HCT116 (cell line): ENCODE data around the gene LPAR1. TPM values are rescaled to one million over a fixed set of nuclear protein-coding genes. Genes with fewer than 3 reads are reported as not detected.

Experiments
- ATAC-seq: fragments of 200-7000 bp; cut with Tn5 transposase; 2 replicates; pipeline ENCODE4 v1.9.1; 2020; ENCODE audit warnings: mild to moderate bottlenecking, moderate library complexity
- BruUV-seq: library from RNA; stranded (reverse); fragments of 400-500 nt; replicated peaks from 2 replicates; lab custom pipeline; 2021; lab: Mats Ljungman, UMichigan
- CTCF ChIA-PET: fragments of 300-600 bp; sonication (Branson Sonifier 250); formaldehyde crosslinking; loops from one replicate; lab custom pipeline; 2021; ENCODE audit warnings: antibody characterized with exemption; lab: Charles Lee
- POLR2A ChIA-PET: fragments of 300-600, 350-600 bp; sonication (Branson Sonifier 250); formaldehyde crosslinking; loops from one replicate; lab custom pipeline; 2021; ENCODE audit warnings: antibody characterized with exemption; lab: Charles Lee
- RAD21 ChIA-PET, 2 experiments: fragments of 300-600 bp; sonication (Branson Sonifier 250); formaldehyde crosslinking; loops; one replicate each; lab custom pipeline; 2023; ENCODE audit warnings: low total read pairs in 2 of 2; ENCODE audit not compliant: uncharacterized antibody in 2 of 2, unreplicated experiment in 2 of 2, low non-redundant PET in 1 of 2; lab: Charles Lee
- DNase-seq: peaks from one replicate; pipeline ENCODE4 v3.0.0-alpha.2; 2010; ENCODE audit warnings: low read depth, low spot score
- H2AFZ ChIP-seq: fragments of 200-600 bp; shearing (Covaris generic), sonication (generic); 2 replicates; pipeline ENCODE4 v1.6.1; 2017; ENCODE audit warnings: low read depth, mixed run types, mixed read lengths, antibody characterized with exemption, low read length; ENCODE audit not compliant: poor library complexity, severe bottlenecking
- H3K27ac ChIP-seq: 2 replicates; pipeline ENCODE4 v1.5.1; 2012; ENCODE audit warnings: low read depth, low read length
- H3K27me3 ChIP-seq: fragments of 200-600 bp; sonication (generic); 2 replicates; pipeline ENCODE4 v1.6.1; 2016; ENCODE audit warnings: mixed run types, low read length, mixed read lengths; ENCODE audit not compliant: insufficient read depth
- H3K36me3 ChIP-seq, 2 experiments: fragments of 200-500 bp in 1 of 2; fragments of 200-600 bp in 1 of 2; sonication (Bioruptor generic) in 1 of 2; sonication (generic) in 1 of 2; 2 replicates each; pipeline versions ENCODE4 v1.5.1 to v1.6.1; 2014 to 2016; ENCODE audit warnings: low read length in 2 of 2, inconsistent platforms in 1 of 2, mixed read lengths in 1 of 2, mixed run types in 1 of 2; ENCODE audit not compliant: insufficient read depth in 2 of 2, control insufficient read depth in 1 of 2
- H3K4me1 ChIP-seq, 2 experiments: fragments of 200-600 bp in 1 of 2; sonication (generic) in 1 of 2; 2 replicates each; pipeline versions ENCODE4 v1.5.1 to v1.6.1; 2012 to 2017; ENCODE audit warnings: low read length in 2 of 2, inconsistent platforms in 1 of 2, mild to moderate bottlenecking in 1 of 2, mixed read lengths in 1 of 2, mixed run types in 1 of 2, moderate library complexity in 1 of 2; ENCODE audit not compliant: insufficient read depth in 2 of 2, control insufficient read depth in 1 of 2
- H3K4me2 ChIP-seq: fragments of 200-600 bp; sonication (generic); 2 replicates; pipeline ENCODE4 v1.6.1; 2017; ENCODE audit warnings: mixed run types, low read length, mixed read lengths
- H3K4me3 ChIP-seq, 2 experiments: fragments of 200-600 bp in 1 of 2; sonication (generic) in 1 of 2; replicated peaks in 1 of 2; 2 replicates each; pipeline ENCODE4 v1.5.1; 2011 to 2016; ENCODE audit warnings: low read length in 2 of 2, control low read depth in 1 of 2, low read depth in 1 of 2, mild to moderate bottlenecking in 1 of 2, mixed read lengths in 1 of 2, mixed run types in 1 of 2
- H3K79me2 ChIP-seq: fragments of 200-600 bp; sonication (generic); 2 replicates; pipeline ENCODE4 v1.6.1; 2017; ENCODE audit warnings: mild to moderate bottlenecking, mixed run types, low read length, moderate library complexity, mixed read lengths; ENCODE audit not compliant: insufficient read depth
- H3K9ac ChIP-seq: fragments of 200-600 bp; sonication (generic); 2 replicates; pipeline ENCODE4 v1.6.1; 2016; ENCODE audit warnings: low read length, mixed read lengths
- H3K9me2 ChIP-seq: fragments of 200-600 bp; sonication (generic), shearing (Covaris generic); 2 replicates; pipeline ENCODE4 v1.6.1; 2017; ENCODE audit warnings: mixed run types, mild to moderate bottlenecking, moderate library complexity; ENCODE audit not compliant: insufficient read depth
- H3K9me3 ChIP-seq, 2 experiments: fragments of 200-500 bp in 1 of 2; fragments of 200-600 bp in 1 of 2; sonication (Bioruptor generic) in 1 of 2; sonication (generic) in 1 of 2; 2 replicates each; pipeline ENCODE4 v1.6.1; 2014 to 2017; ENCODE audit warnings: low read length in 2 of 2, mixed read lengths in 2 of 2, inconsistent platforms in 1 of 2, low read depth in 1 of 2, mild to moderate bottlenecking in 1 of 2, mixed run types in 1 of 2, moderate library complexity in 1 of 2; ENCODE audit not compliant: control insufficient read depth in 1 of 2, insufficient read depth in 1 of 2
- H4K20me1 ChIP-seq: fragments of 200-600 bp; sonication (generic), shearing (Covaris generic); 2 replicates; pipeline ENCODE4 v1.6.1; 2017; ENCODE audit warnings: mixed run types, mild to moderate bottlenecking, moderate library complexity; ENCODE audit not compliant: insufficient read depth
- EGR1 ChIP-seq: IDR thresholded peaks from 2 replicates; pipeline ENCODE4 v1.6.1; 2012; ENCODE audit warnings: low read depth
- ELF1 ChIP-seq: IDR thresholded peaks from 2 replicates; pipeline ENCODE4 v1.6.1; 2012; ENCODE audit warnings: low read depth, borderline replicate concordance
- EZH2 ChIP-seq: fragments of 200-600 bp; sonication (generic); IDR thresholded peaks from 2 replicates; pipeline ENCODE4 v1.6.1; 2017; ENCODE audit warnings: antibody characterized with exemption, mixed run types
- RAD21 ChIP-seq: IDR thresholded peaks from 2 replicates; pipeline ENCODE4 v1.6.1; 2012; ENCODE audit warnings: low read depth, mild to moderate bottlenecking
- ZNF274 ChIP-seq: fragments of 200-500 bp; sonication (Bioruptor generic); IDR thresholded peaks from 2 replicates; pipeline ENCODE4 v1.6.1; 2014; ENCODE audit warnings: mild to moderate bottlenecking, low read depth, low read length, inconsistent platforms
- intact Hi-C: fragments of 100-400 bp; cut with micrococcal nuclease; formaldehyde crosslinking; loops from 2 replicates; pipeline ENCODE4 v1.10.0; 2022
- total RNA-seq: library from RNA; stranded (reverse); gene quantifications from one replicate; pipeline ENCODE4 v1.2.1, GENCODE V29; 2021; ENCODE audit not compliant: unreplicated experiment
- TF ChIP-seq, protein P1 (sequence below), 3 experiments: fragments of 200-600 bp in 1 of 3; sonication (generic) in 1 of 3; IDR thresholded peaks in 2 of 3; conservative IDR thresholded peaks in 1 of 3; 2 replicates each; pipeline ENCODE4 v1.5.1; 2012 to 2017; ENCODE audit warnings: low read depth in 2 of 3, low read length in 2 of 3, antibody characterized with exemption in 1 of 3, borderline replicate concordance in 1 of 3, control low read depth in 1 of 3, mild to moderate bottlenecking in 1 of 3, mixed read lengths in 1 of 3, mixed run types in 1 of 3, moderate library complexity in 1 of 3; ENCODE audit not compliant: insufficient read depth in 1 of 3
- TF ChIP-seq, protein P2 (sequence below): IDR thresholded peaks from 2 replicates; pipeline ENCODE4 v1.6.1; 2011; ENCODE audit warnings: mild to moderate bottlenecking, low read length, moderate library complexity; ENCODE audit not compliant: insufficient replicate concordance; ENCODE audit errors: extremely low read depth
- TF ChIP-seq, protein P3 (sequence below): IDR thresholded peaks from 2 replicates; pipeline ENCODE4 v1.6.1; 2012

Gene LPAR1
- total RNA-seq, 1 experiment from 2014 or later = 7.4 TPM

DNA sequence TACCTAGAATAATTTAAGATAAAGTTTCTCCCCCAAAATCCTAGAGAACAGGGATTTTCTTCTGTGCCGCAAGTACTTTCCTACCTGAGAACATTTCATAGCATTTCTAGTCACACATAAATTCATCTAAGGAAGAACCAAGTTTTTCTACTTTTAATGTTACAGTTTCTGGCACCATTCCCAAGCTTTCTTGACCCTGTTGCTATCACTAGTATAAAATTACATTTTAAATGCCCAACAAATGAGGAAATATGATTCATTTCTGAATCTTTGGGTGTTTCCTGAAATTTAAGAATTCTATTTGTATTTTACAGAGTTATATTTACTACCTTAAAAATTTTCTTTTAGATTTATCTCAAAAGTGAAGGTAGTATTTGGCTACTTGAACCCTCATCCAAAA, 137.8 kb downstream of the LPAR1 start:
- TF ChIP-seq, protein P1, sequence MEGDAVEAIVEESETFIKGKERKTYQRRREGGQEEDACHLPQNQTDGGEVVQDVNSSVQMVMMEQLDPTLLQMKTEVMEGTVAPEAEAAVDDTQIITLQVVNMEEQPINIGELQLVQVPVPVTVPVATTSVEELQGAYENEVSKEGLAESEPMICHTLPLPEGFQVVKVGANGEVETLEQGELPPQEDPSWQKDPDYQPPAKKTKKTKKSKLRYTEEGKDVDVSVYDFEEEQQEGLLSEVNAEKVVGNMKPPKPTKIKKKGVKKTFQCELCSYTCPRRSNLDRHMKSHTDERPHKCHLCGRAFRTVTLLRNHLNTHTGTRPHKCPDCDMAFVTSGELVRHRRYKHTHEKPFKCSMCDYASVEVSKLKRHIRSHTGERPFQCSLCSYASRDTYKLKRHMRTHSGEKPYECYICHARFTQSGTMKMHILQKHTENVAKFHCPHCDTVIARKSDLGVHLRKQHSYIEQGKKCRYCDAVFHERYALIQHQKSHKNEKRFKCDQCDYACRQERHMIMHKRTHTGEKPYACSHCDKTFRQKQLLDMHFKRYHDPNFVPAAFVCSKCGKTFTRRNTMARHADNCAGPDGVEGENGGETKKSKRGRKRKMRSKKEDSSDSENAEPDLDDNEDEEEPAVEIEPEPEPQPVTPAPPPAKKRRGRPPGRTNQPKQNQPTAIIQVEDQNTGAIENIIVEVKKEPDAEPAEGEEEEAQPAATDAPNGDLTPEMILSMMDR (IDR thresholded peaks at IDR 0.05 in 2 of 3, conservative IDR thresholded peaks at IDR 0.05 in 1 of 3; ENCODE audit: borderline replicate concordance in 1 of 3, insufficient read depth in 1 of 3, low read depth in 2 of 3, low read length in 2 of 3) = no peak
- TF ChIP-seq RAD21 (no peak), EZH2 (no peak), ELF1 (no peak), EGR1 (no peak), ZNF274 (no peak)
- TF ChIP-seq, protein P2, sequence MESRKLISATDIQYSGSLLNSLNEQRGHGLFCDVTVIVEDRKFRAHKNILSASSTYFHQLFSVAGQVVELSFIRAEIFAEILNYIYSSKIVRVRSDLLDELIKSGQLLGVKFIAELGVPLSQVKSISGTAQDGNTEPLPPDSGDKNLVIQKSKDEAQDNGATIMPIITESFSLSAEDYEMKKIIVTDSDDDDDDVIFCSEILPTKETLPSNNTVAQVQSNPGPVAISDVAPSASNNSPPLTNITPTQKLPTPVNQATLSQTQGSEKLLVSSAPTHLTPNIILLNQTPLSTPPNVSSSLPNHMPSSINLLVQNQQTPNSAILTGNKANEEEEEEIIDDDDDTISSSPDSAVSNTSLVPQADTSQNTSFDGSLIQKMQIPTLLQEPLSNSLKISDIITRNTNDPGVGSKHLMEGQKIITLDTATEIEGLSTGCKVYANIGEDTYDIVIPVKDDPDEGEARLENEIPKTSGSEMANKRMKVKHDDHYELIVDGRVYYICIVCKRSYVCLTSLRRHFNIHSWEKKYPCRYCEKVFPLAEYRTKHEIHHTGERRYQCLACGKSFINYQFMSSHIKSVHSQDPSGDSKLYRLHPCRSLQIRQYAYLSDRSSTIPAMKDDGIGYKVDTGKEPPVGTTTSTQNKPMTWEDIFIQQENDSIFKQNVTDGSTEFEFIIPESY = no peak
- TF ChIP-seq, protein P3, sequence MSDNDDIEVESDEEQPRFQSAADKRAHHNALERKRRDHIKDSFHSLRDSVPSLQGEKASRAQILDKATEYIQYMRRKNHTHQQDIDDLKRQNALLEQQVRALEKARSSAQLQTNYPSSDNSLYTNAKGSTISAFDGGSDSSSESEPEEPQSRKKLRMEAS = no peak
- Histone ChIP-seq H3K9me2 (no peaks in the 10 kb centered on the region), H3K36me3 (no peaks in the 10 kb centered on the region), H4K20me1 (no peaks in the 10 kb centered on the region), H3K4me2 (no peak overlapping the region), H3K9me3 (peaks cover 0 to 14% of the 10 kb centered on the region in 2 experiments; a peak in 1 of 4 replicates), H3K4me3 (no peak overlapping the region), H2AFZ (no peak overlapping the region), H3K27me3 (no peaks in the 10 kb centered on the region), H3K79me2 (no peaks in the 10 kb centered on the region), H3K4me1 (no peaks in the 10 kb centered on the region), H3K27ac (no peak overlapping the region), H3K9ac (no peak overlapping the region)
- CTCF ChIA-PET = no interaction called here
- POLR2A ChIA-PET = no interaction called here
- intact Hi-C loops = no loop called here
- ATAC-seq = no peak
- no peak for DNase-seq
- RAD21 ChIA-PET = no interaction called here
- BruUV-seq = no TSS peak
